ENCODE measurements around the gene DAP. TPM values are rescaled to one million over a fixed set of nuclear protein-coding genes. Genes with fewer than 3 reads are reported as not detected.
A peak's percentile ranks its signal among the peaks of the same experiment; 100 is the strongest.

Gene DAP
- total RNA-seq, 1 experiment from 2014 or later = 108 TPM

DNA sequence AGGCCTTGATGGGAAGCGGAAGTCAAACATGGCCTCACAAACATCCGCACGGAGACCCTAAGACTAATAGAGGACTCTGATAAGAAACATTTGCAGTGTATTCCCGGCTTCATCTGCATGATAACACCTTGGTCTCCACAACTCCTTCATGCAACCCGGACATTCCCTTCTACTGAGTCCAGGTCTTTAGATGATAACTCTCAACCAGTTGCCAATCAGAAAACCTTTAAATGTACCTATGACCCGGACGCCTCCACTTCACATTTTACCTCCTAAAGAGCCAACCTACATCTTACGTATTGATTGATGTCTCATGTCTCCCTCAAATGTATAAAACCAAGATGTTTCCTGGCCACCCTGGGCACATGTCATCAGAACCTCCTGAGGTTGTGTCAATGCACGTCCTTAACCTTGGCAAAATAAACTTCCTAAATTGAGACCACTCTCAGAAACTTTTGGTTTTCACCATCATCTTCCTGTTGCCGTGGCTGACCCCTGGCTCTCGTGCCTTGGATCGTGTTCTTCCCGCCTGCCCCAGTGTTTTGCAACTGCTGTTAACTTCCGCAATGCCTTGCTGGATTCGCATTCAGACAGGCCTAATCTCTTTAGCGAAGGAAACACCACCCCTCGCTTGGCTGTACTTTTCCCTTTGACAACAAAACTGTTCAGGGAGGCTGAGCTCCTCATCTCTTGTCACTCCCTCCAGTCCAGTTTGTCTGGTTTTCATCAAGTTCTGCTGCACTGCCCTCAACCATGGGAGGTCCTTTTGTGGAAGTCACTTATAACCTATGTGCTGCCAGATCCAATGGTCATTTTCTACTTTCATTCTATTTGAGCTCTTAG lies 1.1 kb upstream of the DAP start:
- intact Hi-C loops (cut with micrococcal nuclease; ENCODE audit: unreplicated experiment) = no loop called here
- no peak for ATAC-seq
- no peaks in the 10 kb centered on the region for H3K27me3 ChIP-seq (ENCODE audit: control insufficient read depth, insufficient read depth, low read length)
- ChIA-PET CTCF (no interaction called here), POLR2A (no interaction called here)
- H3K36me3 ChIP-seq (ENCODE audit: control insufficient read depth, insufficient read depth, low read length) = no peaks in the 10 kb centered on the region; the same call in 1 of the 2 replicates
- no peak for DNase-seq (ENCODE audit: low read depth, low spot score)
- no peaks in the 10 kb centered on the region for H3K9me3 ChIP-seq (ENCODE audit: control insufficient read depth, insufficient read depth, low read depth, low read length)
- no TSS peak for BruUV-seq (replicated peaks)
- H3K27ac ChIP-seq (ENCODE audit: low read length) = peak overlapping the region; percentile 86
- in situ Hi-C loops (cut with HindIII; ENCODE audit: low pct_unique_long_range_greater_than_20kb, low sequenced_read_pairs) = no loop called here
- peaks cover 7% of the 10 kb centered on the region for H3K4me1 ChIP-seq (ENCODE audit: control insufficient read depth, insufficient read depth, low read length)
- TF ChIP-seq TCF7L2 (IDR thresholded peaks at IDR 0.05; ENCODE audit: low read depth, low read length) (no peak), REST (IDR thresholded peaks at IDR 0.05; ENCODE audit: insufficient read depth in 1 of 2, low read depth in 2 of 2, low read length in 1 of 2) (no peak), SIN3A (IDR thresholded peaks at IDR 0.05; ENCODE audit: borderline replicate concordance, insufficient read depth, low read depth, low read length) (no peak), POLR2AphosphoS5 (IDR thresholded peaks at IDR 0.05; ENCODE audit: low read depth, low read length) (no peak)
- TF ChIP-seq, protein P1, sequence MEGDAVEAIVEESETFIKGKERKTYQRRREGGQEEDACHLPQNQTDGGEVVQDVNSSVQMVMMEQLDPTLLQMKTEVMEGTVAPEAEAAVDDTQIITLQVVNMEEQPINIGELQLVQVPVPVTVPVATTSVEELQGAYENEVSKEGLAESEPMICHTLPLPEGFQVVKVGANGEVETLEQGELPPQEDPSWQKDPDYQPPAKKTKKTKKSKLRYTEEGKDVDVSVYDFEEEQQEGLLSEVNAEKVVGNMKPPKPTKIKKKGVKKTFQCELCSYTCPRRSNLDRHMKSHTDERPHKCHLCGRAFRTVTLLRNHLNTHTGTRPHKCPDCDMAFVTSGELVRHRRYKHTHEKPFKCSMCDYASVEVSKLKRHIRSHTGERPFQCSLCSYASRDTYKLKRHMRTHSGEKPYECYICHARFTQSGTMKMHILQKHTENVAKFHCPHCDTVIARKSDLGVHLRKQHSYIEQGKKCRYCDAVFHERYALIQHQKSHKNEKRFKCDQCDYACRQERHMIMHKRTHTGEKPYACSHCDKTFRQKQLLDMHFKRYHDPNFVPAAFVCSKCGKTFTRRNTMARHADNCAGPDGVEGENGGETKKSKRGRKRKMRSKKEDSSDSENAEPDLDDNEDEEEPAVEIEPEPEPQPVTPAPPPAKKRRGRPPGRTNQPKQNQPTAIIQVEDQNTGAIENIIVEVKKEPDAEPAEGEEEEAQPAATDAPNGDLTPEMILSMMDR (IDR thresholded peaks at IDR 0.05) = no peak
- H3K4me3 ChIP-seq (ENCODE audit: low read depth in 2 of 2, low read length in 2 of 2) = peak overlapping the region; percentile 56 to 64

DNA sequence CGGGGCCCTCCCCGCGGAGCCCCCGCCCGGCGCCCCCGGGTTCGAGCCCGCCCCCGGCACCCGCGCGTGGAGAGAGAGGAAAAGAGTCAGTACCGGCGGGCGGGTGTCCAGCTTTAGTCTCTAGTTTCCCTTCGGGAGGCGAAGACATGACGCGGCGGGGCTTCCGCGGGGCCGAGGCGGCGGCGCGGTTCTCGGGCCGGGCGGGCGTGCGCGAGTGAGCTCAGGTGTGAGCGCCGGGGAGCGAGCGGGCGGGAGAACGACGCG lies 181 bp downstream of the DAP start:
- Histone ChIP-seq H3K4me1 (ENCODE audit: control insufficient read depth, insufficient read depth, low read length) (peaks cover 7% of the 10 kb centered on the region), H3K9me3 (ENCODE audit: control insufficient read depth, insufficient read depth, low read depth, low read length) (no peaks in the 10 kb centered on the region), H3K27ac (ENCODE audit: low read length) (no peak overlapping the region), H3K36me3 (ENCODE audit: control insufficient read depth, insufficient read depth, low read length) (no peaks in the 10 kb centered on the region; the same call in 1 of the 2 replicates), H3K4me3 (ENCODE audit: low read depth in 2 of 2, low read length in 2 of 2) (peak overlapping the region; percentile 69 to 85), H3K27me3 (ENCODE audit: control insufficient read depth, insufficient read depth, low read length) (no peaks in the 10 kb centered on the region)
- in situ Hi-C loops (cut with HindIII; ENCODE audit: low pct_unique_long_range_greater_than_20kb, low sequenced_read_pairs) (no loop called here), intact Hi-C loops (cut with micrococcal nuclease; ENCODE audit: unreplicated experiment) (no loop called here)
- TF ChIP-seq REST (IDR thresholded peaks at IDR 0.05; ENCODE audit: insufficient read depth in 1 of 2, low read depth in 2 of 2, low read length in 1 of 2) (no peak), TCF7L2 (IDR thresholded peaks at IDR 0.05; ENCODE audit: low read depth, low read length) (no peak), SIN3A (IDR thresholded peaks at IDR 0.05; ENCODE audit: borderline replicate concordance, insufficient read depth, low read depth, low read length) (no peak; the same call in 1 of the 2 replicates), POLR2AphosphoS5 (IDR thresholded peaks at IDR 0.05; ENCODE audit: low read depth, low read length) (no peak)
- TF ChIP-seq, protein P1 (IDR thresholded peaks at IDR 0.05) = no peak
- no peak for DNase-seq (ENCODE audit: low read depth, low spot score)
- CTCF ChIA-PET = no interaction called here
- POLR2A ChIA-PET = no interaction called here
- ATAC-seq = no peak
- no TSS peak for BruUV-seq (replicated peaks)
